Suprapubic skin (tissue), 4 donors: ENCODE measurements around the gene MAP2K3. TPM values are rescaled to one million over a fixed set of nuclear protein-coding genes. Genes with fewer than 3 reads are reported as not detected.

Source experiments
- DNase-seq, 2 donors: peaks; one replicate each; pipeline ENCODE4 v3.0.0-alpha.2; 2019; ENCODE audit warnings: low spot score in 2 of 2
- H3K27ac ChIP-seq: fragments of 200-600 bp; sonication (generic); one replicate; pipeline ENCODE4 v1.5.1; 2019
- H3K27me3 ChIP-seq: fragments of 200-600 bp; sonication (generic); one replicate; pipeline ENCODE4 v1.5.1; 2019
- H3K36me3 ChIP-seq: fragments of 200-600 bp; sonication (generic); one replicate; pipeline ENCODE4 v1.5.1; 2019
- H3K4me1 ChIP-seq: fragments of 200-600 bp; sonication (generic); one replicate; pipeline ENCODE4 v1.5.1; 2019
- H3K4me3 ChIP-seq: fragments of 200-600 bp; sonication (generic); one replicate; pipeline ENCODE4 v1.5.1; 2019; ENCODE audit warnings: mild to moderate bottlenecking
- H3K9me3 ChIP-seq: fragments of 200-600 bp; sonication (generic); one replicate; pipeline ENCODE4 v1.5.1; 2019
- CTCF ChIP-seq, 2 donors: fragments of 200-600 bp in 1 of 2; fragments of 450-650 bp in 1 of 2; sonication (generic) in 1 of 2; IDR thresholded peaks; one replicate each; pipeline ENCODE4 v1.5.1; 2016 to 2019; ENCODE audit warnings: antibody characterized with exemption in 2 of 2, mild to moderate bottlenecking in 1 of 2, moderate library complexity in 1 of 2
- EP300 ChIP-seq: sonication (generic); formaldehyde crosslinking; IDR thresholded peaks from one replicate; pipeline ENCODE4 v1.6.1; 2017; ENCODE audit warnings: antibody characterized with exemption
- POLR2A ChIP-seq, 2 donors: fragments of 450-650 bp; IDR thresholded peaks; one replicate each; pipeline ENCODE4 v1.6.1; 2017; ENCODE audit warnings: antibody characterized with exemption in 2 of 2, mild to moderate bottlenecking in 2 of 2, moderate library complexity in 2 of 2
- POLR2AphosphoS5 ChIP-seq, 3 donors: sonication (generic); formaldehyde crosslinking; IDR thresholded peaks; one replicate each; pipeline ENCODE4 v1.6.1; 2017; ENCODE audit warnings: antibody characterized with exemption in 3 of 3
- WGBS: methylation state at CpG from one replicate; pipeline ENCODE4 v1.1.5; 2018; 5-methylcytosine and 5-hydroxymethylcytosine counted together
- total RNA-seq, 4 donors: library from RNA; depleted of rRNA; stranded (reverse); fragments of >200 nt; gene quantifications; one replicate each; pipeline ENCODE4 v1.1.0, GENCODE V29; 2016

Gene MAP2K3
- total RNA-seq, 4 donors from 2014 or later: 54.5 to 97.4 (median 72.9) TPM

GRCh38 chr17:21289902-21290571 is 5.5 kb downstream of the MAP2K3 start:
- no peak overlapping the region for H3K4me3 ChIP-seq

GRCh38 chr17:21291357-21291756 is 6.8 kb downstream of the MAP2K3 start:
- Histone ChIP-seq H3K27ac (no peak overlapping the region), H3K9me3 (no peaks in the 10 kb centered on the region), H3K4me1 (peaks cover 57% of the 10 kb centered on the region), H3K4me3 (no peak overlapping the region), H3K27me3 (no peaks in the 10 kb centered on the region), H3K36me3 (peaks cover 7% of the 10 kb centered on the region)
- no peak for TF ChIP-seq POLR2A (IDR thresholded peaks at IDR 0.05)
- TF ChIP-seq CTCF (IDR thresholded peaks at IDR 0.05): no peak
- TF ChIP-seq POLR2AphosphoS5 (IDR thresholded peaks at IDR 0.05): no peak
- TF ChIP-seq EP300: no peak
- DNase-seq: no peak
- 83% methylated on average over 10 of the region's 10 CpGs for WGBS

More at GRCh38 chr17:21289902-21290571, 5.5 kb downstream of the MAP2K3 start:
- no peak for TF ChIP-seq EP300
- TF ChIP-seq POLR2A (IDR thresholded peaks at IDR 0.05): no peak
- no peak for TF ChIP-seq POLR2AphosphoS5 (IDR thresholded peaks at IDR 0.05)
- TF ChIP-seq CTCF (IDR thresholded peaks at IDR 0.05): no peak
- Histone ChIP-seq H3K27me3 (no peaks in the 10 kb centered on the region), H3K36me3 (peaks cover 7% of the 10 kb centered on the region), H3K4me1 (peaks cover 51% of the 10 kb centered on the region), H3K9me3 (no peaks in the 10 kb centered on the region), H3K27ac (peak overlapping the region; percentile 17)
- DNase-seq: no peak
- WGBS: 45% methylated on average over 9 of the region's 18 CpGs

- Histone ChIP-seq H3K4me3 (no peak overlapping the region), H3K27ac (no peak overlapping the region), H3K4me1 (peaks cover 57% of the 10 kb centered on the region), H3K36me3 (peaks cover 7% of the 10 kb centered on the region), H3K27me3 (no peaks in the 10 kb centered on the region), H3K9me3 (no peaks in the 10 kb centered on the region)
- WGBS: 63% methylated on average over 12 of the region's 12 CpGs
- no peak for DNase-seq
- TF ChIP-seq POLR2AphosphoS5 (IDR thresholded peaks at IDR 0.05): no peak
- TF ChIP-seq POLR2A (IDR thresholded peaks at IDR 0.05): no peak
- TF ChIP-seq CTCF (IDR thresholded peaks at IDR 0.05): no peak
- no peak for TF ChIP-seq EP300
Observed at GRCh38 chr17:21291862-21292261, 7.4 kb downstream of the MAP2K3 start.

- no peak overlapping the region for H3K4me3 ChIP-seq
- no peaks in the 10 kb centered on the region for H3K9me3 ChIP-seq
- WGBS: 81% methylated on average over 20 of the region's 20 CpGs
- H3K36me3 ChIP-seq: peaks cover 8% of the 10 kb centered on the region
- peaks cover 50% of the 10 kb centered on the region for H3K4me1 ChIP-seq
- H3K27ac ChIP-seq: no peak overlapping the region
- DNase-seq: no peak
- TF ChIP-seq CTCF (IDR thresholded peaks at IDR 0.05) (no peak), POLR2AphosphoS5 (IDR thresholded peaks at IDR 0.05) (no peak), POLR2A (IDR thresholded peaks at IDR 0.05) (no peak)
- no peaks in the 10 kb centered on the region for H3K27me3 ChIP-seq
Observed at GRCh38 chr17:21292867-21293830, 8.6 kb downstream of the MAP2K3 start.

GRCh38 chr17:21293831-21294210 is 9.3 kb downstream of the MAP2K3 start:
- TF ChIP-seq POLR2A (IDR thresholded peaks at IDR 0.05) (no peak), CTCF (IDR thresholded peaks at IDR 0.05) (no peak), POLR2AphosphoS5 (IDR thresholded peaks at IDR 0.05) (no peak), EP300 (no peak)
- no peak for DNase-seq
- Histone ChIP-seq H3K27ac (no peak overlapping the region), H3K27me3 (no peaks in the 10 kb centered on the region), H3K36me3 (peaks cover 15% of the 10 kb centered on the region), H3K9me3 (no peaks in the 10 kb centered on the region), H3K4me3 (no peak overlapping the region), H3K4me1 (peaks cover 43% of the 10 kb centered on the region)
- WGBS: 62% methylated on average over 9 of the region's 10 CpGs
